ENCODE measurements around the gene TUBB2B. TPM values are rescaled to one million over a fixed set of nuclear protein-coding genes. Genes with fewer than 3 reads are reported as not detected.

Gene TUBB2B
- total and polyA plus RNA-seq, 2 experiments from 2014 or later: 355 to 794 TPM

- no peak overlapping the region for H3K27ac ChIP-seq (ENCODE audit: low read depth)
- 0 out of 2 replicates have a peak, but pooled peaks cover 10% of the 10 kb centered on the region for H3F3A ChIP-seq (replicated peaks; ENCODE audit: low read depth)
- Mint-ChIP-seq H3K27me3 (ENCODE audit: insufficient read depth, low read depth, poor library complexity) (peaks cover 10% of the 10 kb centered on the region), H3K9me3 (no peaks in the 10 kb centered on the region), H3K4me1 (peaks cover 14% of the 10 kb centered on the region), H3K27ac (no peak overlapping the region), H3K4me3 (no peak overlapping the region), H3K36me3 (ENCODE audit: low read depth) (peaks cover 64% of the 10 kb centered on the region)
- peaks cover 5% of the 10 kb centered on the region; the same call in 1 of the 2 replicates for H3K4me1 ChIP-seq (ENCODE audit: insufficient read depth)
- no peaks in the 10 kb centered on the region for H3K27me3 ChIP-seq (ENCODE audit: insufficient read depth)
- H2AFZ ChIP-seq: no peak overlapping the region
- no peak for DNase-seq (ENCODE audit: low spot score)
- peaks cover 13% of the 10 kb centered on the region; the same call in 1 of the 2 replicates for H3K36me3 ChIP-seq (ENCODE audit: insufficient read depth)
- peaks cover 70% of the 10 kb centered on the region for H3K79me2 ChIP-seq (replicated peaks; ENCODE audit: insufficient read depth)
- no peak overlapping the region for H3K4me2 ChIP-seq
- ATAC-seq: no peak
- H3K4me3 ChIP-seq: no peak overlapping the region
- H4K20me1 ChIP-seq (replicated peaks; ENCODE audit: insufficient read depth): peaks cover 42% of the 10 kb centered on the region
- TF ChIP-seq REST (IDR thresholded peaks at IDR 0.05; ENCODE audit: unreplicated experiment) (no peak), CREB1 (CRISPR knock-in tag; IDR thresholded peaks at IDR 0.05; ENCODE audit: low read depth) (no peak), JUNB (IDR thresholded peaks at IDR 0.05; ENCODE audit: unreplicated experiment) (no peak), ZNF114 (CRISPR knock-in tag; IDR thresholded peaks at IDR 0.05) (no peak), CTCF (conservative IDR thresholded peaks at IDR 0.05; ENCODE audit: low read depth in 2 of 2) (no peak), ETS1 (IDR thresholded peaks at IDR 0.05) (no peak), POLR2AphosphoS5 (IDR thresholded peaks at IDR 0.05; ENCODE audit: low read depth) (no peak), EZH2phosphoT487 (IDR thresholded peaks at IDR 0.05; ENCODE audit: unreplicated experiment) (no peak), EZH2 (IDR thresholded peaks at IDR 0.05; ENCODE audit: low read depth, unreplicated experiment) (no peak), ZNF462 (CRISPR knock-in tag; IDR thresholded peaks at IDR 0.05) (no peak), STAT1 (IDR thresholded peaks at IDR 0.05; ENCODE audit: unreplicated experiment) (no peak), NANOG (IDR thresholded peaks at IDR 0.05; ENCODE audit: borderline replicate concordance) (no peak), ZNF331 (CRISPR knock-in tag; IDR thresholded peaks at IDR 0.05; ENCODE audit: low read depth) (no peak)
- no peaks in the 10 kb centered on the region for H3K9me2 ChIP-seq (ENCODE audit: insufficient read depth)
Observed at GRCh38 chr6:3266170-3266569, 38.7 kb upstream of the TUBB2B start.
